HG03520 (cell line): ENCODE measurements around the gene CTBP2.
A peak's percentile ranks its signal among the peaks of the same experiment; 100 is the strongest.
"Not testable (repeated sequence)": the region's sequence is repeated elsewhere in the genome, so short reads cannot be mapped to it uniquely, and the experiment has no call there.

ENCODE experiments used
- ATAC-seq: cut with Tn5 transposase; IDR thresholded peaks from one replicate; pipeline ENCODE4 v1.9.1; 2021; ENCODE audit warnings: mild to moderate bottlenecking, moderate library complexity; ENCODE audit not compliant: unreplicated experiment

The CTBP2 gene

DNA sequence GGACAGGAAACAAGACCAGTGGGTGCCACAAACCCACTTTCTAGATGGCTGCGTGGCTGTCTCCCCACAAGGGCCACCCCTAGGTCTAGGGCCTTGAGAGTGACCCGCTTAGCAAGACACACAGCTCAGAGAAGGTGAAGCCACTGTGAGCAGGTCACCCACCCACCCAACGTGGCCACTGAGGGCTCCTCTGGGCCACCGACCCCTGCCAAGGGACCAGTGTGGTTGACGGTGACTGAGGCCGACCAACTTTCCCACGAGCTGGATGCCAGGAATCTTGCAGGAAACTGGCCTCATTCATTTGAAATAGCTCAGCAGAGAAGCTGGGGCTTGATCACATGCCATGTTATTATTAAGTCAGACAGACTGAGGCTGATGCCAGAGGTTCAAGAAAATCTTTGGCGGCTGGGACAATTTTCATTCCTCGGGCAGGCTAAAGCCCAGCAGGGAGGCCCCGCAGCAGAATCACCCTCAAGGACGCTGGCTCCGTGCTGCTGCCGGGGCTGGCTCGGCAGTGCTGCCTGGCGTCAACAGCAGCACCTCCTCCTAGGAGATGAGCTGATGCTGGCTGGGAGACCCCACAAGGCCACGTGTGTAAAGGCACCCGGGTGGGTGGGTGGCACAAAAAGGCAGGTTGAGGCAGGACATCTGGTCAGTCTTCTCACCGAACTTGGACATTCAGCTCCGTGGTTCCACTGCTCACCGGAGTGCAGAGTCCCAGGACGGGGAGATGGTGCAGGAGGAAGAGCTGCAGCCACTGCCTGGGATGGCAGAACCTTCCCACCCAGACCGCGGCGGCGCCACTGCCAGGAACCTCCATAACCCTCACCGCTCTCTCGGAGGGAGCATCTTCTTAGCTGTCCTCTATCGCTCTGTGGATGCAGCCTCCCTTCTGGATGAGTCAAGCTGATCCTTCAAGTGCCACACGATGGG is 160.7 kb downstream of the CTBP2 start:
- no peak for ATAC-seq

DNA sequence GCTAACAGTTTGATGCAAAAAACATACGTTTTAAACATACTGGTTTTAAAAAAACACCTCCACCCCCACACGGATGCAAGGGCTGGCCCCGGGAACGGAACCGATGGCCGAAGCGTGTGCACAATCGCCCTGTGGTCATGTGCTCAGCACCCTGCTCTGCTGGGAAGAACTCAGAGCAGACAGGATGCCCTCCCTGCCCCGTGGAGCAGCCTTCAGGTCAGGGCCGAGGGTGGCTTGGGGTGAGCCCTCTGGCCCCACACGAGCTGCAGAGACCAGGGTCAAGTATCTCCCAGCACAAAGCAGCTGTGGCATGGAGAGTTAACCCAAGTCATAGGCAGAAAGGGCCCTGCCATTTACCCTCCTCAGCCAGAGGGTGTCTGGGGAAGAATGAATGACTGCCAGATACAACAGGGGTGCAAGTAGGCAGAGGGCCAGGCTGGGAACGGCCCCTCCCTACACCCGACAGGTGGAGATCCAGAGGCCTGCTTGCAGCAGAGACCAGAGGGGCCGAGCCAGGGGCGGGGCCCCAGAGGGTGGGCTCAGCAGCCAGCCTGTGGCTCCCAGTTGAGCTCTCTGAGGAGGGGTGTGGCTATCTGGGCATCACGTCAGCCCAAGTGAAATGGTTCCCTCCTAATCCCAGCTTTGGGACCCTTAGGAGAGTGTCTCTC is 161.6 kb downstream of the CTBP2 start:
- no peak for ATAC-seq

DNA sequence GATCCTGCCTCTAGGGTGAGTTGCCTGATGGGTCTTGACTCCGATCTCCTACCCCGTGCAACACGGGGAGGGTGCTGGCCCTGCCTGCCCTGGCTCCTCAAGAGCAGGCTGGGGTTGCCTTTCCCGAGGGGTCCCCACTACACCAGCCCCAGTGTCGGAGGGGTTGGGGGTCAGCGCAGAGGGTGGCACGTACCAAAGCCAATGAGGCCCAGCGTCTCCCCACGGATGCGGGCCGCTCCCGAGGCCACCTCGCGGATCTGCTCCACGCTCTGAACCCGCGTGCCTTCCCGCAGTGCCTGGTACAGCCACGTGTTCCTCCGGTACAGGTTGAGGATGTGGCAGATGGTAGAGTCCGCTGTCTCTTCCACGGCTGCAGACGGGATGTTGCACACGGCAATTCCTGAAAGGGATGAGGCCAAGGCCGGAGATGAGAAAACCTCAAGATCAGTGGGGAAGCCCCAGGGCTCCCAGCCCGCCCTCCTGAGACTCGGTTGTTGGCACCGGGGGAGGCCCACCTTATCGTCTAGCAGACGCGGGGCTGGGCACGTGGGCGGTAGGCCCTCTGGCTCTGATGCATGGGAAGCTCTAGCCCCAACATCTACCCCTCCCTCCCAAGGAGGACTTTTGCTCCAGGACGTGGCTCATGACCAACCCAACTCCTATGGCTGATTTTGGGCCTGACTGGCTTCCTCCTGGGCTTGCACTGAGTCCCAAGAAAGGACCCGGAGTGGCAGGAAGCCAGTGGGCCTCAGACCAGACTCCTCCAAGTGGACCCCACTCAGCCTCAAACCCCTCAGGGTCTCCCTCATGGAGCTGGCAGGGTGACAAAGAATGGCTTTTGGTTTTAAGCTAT is 162.4 kb downstream of the CTBP2 start:
- no peak for ATAC-seq

DNA sequence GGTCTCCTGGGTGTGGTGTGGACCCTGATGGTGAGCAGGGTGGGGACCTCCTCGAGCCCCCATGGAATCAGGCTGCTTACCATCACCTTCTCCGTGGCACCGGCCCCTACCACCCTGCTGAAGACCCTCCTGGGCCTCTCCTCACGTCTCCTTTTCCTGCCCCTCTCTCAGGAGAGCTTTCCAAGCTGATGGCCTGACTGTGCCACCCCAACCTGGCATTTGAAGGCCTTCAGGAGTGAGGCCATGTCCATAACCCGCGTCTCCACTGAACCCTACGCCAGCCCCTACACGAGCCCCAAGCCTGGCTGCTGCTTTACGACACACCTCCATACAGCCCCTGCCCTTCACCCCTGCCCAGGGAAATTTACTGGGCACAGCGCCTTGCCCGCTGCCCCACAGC is 163.1 kb downstream of the CTBP2 start:
- no peak for ATAC-seq

DNA sequence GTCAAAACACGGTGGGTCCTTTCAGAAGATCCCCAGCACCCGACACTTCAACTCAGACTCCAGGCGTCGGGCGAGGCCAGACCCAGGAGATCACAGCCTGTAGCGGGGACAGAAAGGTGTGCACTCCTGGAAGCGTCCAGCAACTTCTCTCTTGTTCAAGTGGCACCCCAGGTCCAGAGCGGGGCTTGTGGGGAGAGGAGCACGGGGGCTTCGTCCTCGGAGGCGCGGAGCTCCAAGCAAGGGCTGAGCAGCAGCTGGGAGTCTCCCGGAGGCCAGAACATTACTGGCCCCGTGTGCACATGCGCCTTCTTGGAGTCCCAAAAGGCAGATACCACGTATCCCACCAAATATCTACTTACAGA is 163.5 kb downstream of the CTBP2 start:
- no peak for ATAC-seq

DNA sequence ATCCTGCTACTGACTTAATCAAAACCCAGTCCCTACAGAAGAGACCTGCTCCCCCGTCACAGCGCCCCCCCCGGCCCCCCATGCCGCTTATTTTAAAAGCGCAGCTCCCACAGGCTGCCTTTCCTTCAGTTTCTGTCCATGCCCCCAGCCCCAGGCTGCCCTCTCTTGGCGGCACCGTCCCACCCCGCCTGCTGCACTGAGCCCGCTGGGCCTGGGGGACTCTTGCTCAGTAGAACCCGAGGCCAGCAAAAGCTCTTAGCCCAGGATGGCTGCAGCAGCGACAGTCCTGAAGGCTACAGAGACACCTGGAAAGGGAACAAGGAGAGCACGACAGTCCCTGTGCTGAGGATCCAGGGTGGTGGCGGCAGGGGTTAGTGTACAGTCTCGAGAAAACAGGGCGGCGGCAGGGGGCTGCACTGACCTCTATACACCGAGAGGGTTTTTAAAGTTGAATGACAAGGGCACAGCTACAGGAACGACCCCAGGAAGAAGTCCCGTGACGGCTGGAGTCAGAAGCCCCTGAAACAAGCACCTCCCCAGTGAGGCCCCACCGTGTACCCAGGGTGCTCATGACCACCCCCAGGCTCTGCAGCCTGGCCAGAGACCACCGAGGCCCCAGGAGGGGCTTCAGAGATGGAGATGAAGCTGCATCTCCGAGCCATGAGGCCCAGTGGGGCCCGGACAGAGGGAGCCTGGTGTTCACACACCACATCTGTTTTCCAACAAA is 164.1 kb downstream of the CTBP2 start:
- ATAC-seq, result no peak

DNA sequence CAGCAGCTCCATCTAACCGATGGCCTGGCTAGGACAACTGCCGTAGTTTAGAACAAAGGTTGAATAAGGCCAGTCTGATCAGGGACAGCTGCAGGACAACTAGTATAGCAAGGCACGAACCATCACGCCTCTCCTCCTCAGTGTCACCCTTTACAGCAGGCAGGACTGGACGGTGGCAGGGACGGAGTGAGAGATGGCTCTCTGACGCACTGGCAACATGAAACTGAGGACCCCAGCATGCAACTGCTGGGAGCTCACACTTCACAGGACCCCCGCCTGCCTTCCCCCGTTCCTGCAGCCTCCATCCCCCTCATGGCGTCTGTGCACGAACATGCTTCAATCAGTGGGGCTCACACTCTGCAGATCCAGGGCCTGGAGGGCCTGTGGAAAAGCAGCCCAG is 164.8 kb downstream of the CTBP2 start:
- ATAC-seq, result no peak

DNA sequence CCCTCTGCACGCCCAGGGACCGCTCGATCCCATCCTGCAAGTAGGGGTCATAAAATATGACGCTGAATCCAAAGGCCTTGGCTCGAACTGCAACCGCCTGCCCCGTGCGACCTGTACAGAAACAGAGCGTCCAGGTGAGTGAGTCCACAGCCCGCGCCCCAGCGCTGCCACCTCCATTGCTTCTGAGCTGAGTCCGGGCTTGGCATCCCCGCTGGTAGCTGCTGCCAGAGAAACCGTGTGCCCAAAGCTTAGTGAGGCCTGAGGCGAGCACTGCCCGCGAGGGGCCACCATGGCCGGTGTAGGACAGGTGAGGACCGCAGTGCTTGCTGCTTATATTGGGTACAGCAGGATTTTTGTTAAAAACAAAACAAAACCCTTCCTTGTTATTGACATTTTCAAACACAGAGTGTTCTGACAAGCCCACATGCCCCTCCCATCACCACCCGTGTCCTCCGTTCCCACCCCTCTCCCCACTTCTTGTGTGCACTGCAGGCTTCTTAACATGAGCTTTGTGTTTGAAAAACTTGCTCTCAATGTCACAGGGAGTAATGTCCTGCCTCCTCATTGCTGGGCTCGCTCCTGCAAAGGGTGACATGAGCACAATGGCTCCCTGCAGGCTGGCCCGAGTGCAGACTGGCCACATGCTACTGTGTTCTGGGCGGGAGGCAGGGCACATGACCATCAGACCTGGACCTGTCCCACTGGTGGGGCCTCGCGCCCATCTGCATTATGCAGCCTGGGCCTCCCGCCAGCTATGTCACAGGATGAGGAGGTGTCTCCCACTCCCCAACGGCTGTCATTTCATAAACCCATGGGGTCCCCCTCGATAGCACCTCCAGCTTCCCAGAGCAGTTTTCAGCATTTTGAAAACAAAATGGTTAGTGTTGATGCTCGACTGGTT is 165.5 kb downstream of the CTBP2 start:
- no peak for ATAC-seq

DNA sequence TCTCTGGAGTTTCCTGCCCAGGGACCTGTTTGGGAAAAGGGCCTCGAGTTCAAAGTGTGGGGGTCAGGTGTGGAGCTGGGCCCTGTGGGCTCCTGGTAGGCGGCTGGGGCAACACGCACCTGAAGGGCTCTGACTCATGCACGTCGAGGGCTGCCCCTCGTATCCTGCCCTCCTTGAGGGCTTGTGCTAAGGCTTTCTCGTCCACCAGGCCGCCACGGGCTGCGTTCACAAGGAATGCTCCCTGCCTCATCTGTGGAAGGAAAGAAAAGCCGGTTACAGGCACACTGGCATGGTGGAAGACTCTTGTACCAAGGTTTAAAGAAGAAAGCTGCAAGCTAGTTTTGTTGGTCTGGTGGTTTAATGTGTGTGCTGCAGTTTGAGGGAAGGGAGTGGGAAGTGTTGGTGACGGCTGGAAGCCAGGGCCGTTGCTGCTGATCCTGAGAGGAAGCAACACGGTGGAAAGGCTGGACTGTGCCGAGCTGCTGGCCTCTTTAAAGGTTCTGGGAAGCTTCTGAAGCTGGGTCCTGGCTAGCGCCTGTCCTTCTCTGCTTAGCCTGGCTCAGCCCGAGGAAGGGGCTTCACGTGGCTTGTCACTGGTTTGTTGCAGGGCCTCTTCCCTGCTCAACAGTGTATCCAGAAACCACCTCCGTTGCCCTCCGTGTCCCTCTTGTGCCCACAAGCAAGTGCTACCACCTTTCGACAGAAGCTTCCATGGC is 166.5 kb downstream of the CTBP2 start:
- ATAC-seq, result no peak

DNA sequence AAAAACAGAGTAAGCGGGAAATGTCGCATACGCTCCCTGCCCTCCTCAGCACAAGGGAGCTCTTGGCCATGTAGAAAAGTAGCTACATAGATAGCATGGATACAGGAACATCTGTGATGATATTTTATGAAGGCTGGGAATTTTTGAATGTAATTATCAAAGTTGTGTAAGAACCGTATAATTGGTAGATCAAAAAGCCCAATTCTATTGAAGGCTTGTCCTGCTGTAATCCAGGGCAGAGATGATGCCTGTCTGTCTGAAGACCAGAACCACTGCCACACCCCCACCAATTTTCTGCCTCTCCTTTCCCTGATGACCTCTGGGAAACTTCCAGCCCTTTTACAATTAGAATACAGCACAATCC is 167.0 kb downstream of the CTBP2 start:
- no peak for ATAC-seq

DNA sequence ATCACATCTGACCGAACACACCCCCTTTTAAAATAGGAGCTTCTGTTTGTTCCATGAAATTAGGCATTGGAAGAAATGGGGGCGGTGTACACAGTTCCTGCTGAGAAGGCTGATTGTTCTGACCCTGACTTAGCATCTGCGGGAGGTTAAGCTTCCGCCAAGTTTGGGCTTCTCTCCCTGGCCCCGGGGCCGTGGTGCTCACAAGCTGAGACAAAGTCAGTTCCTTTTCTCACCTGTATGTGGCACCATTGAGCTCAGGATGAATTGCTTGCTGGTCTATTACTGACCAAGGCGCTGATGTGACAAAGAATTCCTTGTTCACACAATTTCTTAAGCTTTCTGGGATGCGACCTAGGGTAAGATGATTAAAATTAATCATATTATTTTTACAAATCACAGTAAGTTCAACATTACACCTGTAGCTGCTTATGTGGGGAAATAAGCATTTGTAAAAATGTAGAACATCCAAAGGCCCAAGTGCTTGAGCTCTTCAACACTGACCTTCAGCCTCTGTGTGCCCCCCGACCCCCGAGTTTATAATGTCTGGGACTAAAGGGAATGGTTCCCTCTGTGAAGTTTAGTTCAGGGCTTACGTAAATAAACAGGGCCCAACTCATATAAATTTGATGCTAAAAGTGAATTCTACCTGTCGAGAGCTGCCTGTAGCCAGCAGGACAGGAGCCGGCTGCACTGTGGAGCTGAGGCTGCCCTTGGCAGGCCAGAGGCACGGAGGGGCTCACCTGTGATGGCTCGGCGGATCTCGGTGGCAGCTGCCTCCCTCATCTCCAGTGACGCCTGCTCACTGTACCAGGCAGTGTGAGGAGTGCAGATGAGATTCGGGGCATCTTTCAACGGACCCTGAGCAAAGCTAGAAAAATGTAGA is 167.7 kb downstream of the CTBP2 start:
- ATAC-seq, result peak; percentile 71

DNA sequence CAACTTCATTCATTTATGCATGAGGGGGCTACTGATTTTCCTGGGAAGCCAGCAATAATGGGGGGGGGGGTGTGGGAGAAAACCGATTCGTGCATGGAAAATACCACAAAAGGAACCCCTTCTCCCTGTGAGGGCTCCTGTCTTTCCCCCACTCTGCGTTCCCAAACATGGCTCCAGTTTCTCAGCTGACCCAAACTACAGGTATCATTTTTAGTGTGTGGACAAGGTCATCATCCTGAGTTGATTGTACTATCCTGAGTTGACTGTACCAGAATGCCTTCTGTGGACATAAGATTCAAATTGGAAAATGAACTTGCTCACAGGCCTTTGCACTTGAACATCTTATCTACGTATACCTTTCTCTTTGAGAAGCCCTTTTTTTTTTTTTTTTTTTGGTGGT is 168.5 kb downstream of the CTBP2 start:
- ATAC-seq, result no peak

DNA sequence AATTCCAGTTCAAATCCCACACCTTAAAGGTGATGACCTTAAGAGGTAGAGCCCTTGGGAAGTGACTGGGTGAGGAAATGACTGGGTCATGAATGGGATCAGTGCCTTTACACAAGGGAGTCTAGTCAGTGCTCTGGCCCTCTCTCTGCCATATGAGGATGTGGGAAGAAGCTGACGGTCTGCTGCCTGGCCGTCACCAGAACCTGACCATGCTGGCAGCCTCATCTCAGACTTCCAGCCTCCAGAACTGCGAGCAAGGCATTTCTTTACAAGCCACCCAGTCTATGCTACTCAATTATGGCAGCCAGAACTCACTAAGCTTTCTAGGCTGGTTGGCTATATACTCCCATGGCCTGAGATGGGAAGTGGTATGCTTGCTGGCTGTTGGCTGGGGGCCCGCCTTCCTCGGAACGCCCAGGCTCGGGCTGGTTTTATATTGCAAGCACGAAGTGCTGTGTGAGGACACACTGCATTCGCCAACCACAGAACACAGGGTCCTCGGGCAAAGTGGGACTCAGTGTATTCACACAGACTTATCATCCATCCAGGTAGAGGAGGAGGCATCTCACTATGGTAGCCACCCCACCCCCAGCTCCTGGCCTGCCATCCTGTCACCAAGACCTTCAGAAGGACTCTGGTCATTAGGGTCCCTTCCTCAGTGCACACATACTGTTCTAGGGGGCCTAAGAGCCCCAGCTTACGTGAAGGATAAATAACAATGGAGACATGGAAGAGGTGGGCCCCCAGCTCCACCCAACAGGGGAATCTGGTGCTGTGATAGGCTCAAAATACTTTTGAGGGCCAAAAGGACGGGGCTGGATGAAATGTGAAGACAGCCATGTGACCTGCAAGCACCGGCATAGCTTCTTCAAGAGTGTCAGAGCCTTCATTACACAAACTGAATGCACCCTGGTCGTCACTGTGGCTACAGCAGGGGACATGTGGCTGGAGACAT is 169.4 kb downstream of the CTBP2 start:
- no peak for ATAC-seq

DNA sequence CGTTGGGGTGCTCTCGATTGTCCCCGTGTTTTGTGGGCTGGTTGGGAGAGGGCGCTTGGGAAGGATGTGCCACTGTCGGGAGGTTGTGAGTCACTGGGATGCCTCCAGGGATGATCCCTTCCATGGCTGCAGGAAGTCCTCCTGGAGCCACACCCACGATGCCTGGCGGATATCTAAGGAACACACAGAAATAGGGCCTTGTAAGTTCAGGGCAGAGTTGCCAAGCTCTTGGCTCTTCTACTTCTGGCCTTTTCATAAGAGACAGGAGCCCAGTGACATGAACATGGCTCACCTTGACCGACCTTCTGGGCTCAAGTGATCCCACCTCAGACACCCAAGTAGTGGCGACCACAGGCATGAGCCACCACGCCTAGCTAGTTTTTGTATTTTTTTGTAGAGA is 170.8 kb downstream of the CTBP2 start:
- no peak for ATAC-seq

DNA sequence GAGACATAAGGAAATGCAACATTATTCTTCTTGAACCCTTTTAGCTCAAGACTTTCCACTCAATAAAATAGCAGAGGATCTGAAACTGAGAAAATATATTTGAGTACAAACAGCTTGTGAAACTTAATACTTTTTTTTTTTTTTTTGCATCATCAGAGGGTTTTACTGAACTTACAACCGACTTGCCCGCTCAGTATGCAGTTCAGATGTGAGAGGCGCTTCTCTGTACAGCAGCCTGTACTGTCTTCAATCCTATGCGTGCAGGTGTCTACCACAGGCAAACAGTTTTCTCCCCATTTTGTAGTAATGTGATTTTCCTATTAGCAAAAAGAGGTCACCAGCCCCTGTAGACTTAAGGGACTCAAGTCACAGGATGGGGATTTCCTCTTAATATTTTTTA is 171.6 kb downstream of the CTBP2 start:
- ATAC-seq, result not testable (repeated sequence)

DNA sequence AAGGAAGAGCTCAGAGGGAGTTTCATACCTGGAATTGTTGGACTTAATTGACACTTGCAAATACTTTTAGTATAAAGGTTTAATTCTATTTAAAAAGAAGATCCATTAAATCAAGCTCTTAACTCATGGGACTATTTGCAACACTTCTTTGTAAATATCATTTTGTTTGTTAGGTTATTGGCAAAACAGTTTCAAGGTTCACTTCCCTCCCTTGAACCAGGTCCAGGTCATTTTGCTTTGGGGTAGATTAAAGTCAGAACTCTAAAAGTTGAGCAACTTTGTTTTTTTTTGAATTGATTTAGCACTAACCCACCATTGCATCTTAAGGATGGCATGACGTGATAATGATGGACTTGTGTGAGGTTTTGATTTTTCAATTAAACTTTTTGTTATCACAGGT is 172.6 kb downstream of the CTBP2 start:
- ATAC-seq, result no peak

DNA sequence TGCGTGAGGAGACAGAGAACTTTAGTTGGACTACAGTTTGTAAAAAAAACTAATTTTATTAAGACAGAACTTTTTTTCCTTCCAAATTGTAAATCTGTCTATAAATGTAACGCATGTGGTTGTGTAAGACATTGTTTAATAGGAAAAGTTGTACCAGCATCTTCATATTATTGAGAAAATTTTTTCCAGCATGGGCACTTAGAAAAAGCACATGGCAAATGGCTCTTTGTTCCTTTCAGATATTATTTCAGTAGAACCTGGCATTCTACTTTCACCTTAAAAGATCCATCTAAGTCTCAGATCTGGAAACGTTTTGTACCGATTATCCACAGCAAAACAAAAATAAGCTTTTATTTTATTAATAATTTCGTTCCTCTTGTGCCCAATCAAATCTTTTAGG is 175.2 kb downstream of the CTBP2 start:
- ATAC-seq, result no peak
